HepG2 (cell line): Measurements from ENCODE around the gene DDC.

Experiments
- GATA4 ChIP-seq: sonication (generic); IDR thresholded peaks from 2 replicates; pipeline ENCODE4 v1.6.1; 2016; ENCODE audit warnings: antibody characterized with exemption, low read depth, borderline replicate concordance
- PLSCR1 ChIP-seq: sonication (generic); formaldehyde crosslinking; IDR thresholded peaks from 2 replicates; pipeline ENCODE4 v1.5.0; 2020; ENCODE audit warnings: missing genetic modification reagents, mild to moderate bottlenecking, borderline replicate concordance
- ZC3H4 ChIP-seq: sonication (generic); formaldehyde crosslinking; IDR thresholded peaks from 2 replicates; pipeline ENCODE4 v1.4.0; 2020; ENCODE audit warnings: missing genetic modification reagents, borderline replicate concordance
- ZNF512 ChIP-seq: sonication (generic); formaldehyde crosslinking; IDR thresholded peaks from 2 replicates; pipeline ENCODE4 v1.4.0; 2020; ENCODE audit warnings: mild to moderate bottlenecking, missing genetic modification reagents

GRCh38 chr7:50564171-50564570 is 1.0 kb downstream of the DDC start:
- TF ChIP-seq ZC3H4 (no peak), ZNF512 (CRISPR knock-in tag) (no peak), PLSCR1 (CRISPR knock-in tag) (no peak), GATA4 (no peak)
